Progenitor cell of endocrine pancreas (in vitro differentiated cells): ENCODE data around the gene KCNMA1. TPM values are rescaled to one million over a fixed set of nuclear protein-coding genes. Genes with fewer than 3 reads are reported as not detected.

Experiments
- DNase-seq: peaks from one replicate; pipeline ENCODE4 v3.0.0; 2021; ENCODE audit warnings: low spot score; ENCODE audit not compliant: unreplicated experiment
- H3K27ac Mint-ChIP-seq: 2 replicates; pipeline ENCODE4 v1.8.0; 2021; ENCODE audit warnings: mild to moderate bottlenecking, moderate library complexity, mixed read lengths
- H3K27me3 Mint-ChIP-seq: 2 replicates; pipeline ENCODE4 v1.8.0; 2021; ENCODE audit warnings: mixed read lengths
- H3K36me3 Mint-ChIP-seq: 2 replicates; pipeline ENCODE4 v1.8.0; 2022; ENCODE audit warnings: mixed read lengths; ENCODE audit not compliant: insufficient read depth
- H3K4me1 Mint-ChIP-seq: 2 replicates; pipeline ENCODE4 v1.8.0; 2021; ENCODE audit warnings: low read depth, mixed read lengths
- H3K4me3 Mint-ChIP-seq: 2 replicates; pipeline ENCODE4 v1.8.0; 2021; ENCODE audit warnings: low read depth, mild to moderate bottlenecking, moderate library complexity, mixed read lengths
- H3K9me3 Mint-ChIP-seq: 2 replicates; pipeline ENCODE4 v1.8.0; 2021; ENCODE audit warnings: low read depth, mixed read lengths
- CTCF ChIP-seq: fragments of 200-600 bp; sonication (generic); IDR thresholded peaks from one replicate; pipeline ENCODE4 v1.5.0; 2021; ENCODE audit warnings: antibody characterized with exemption, mild to moderate bottlenecking; ENCODE audit not compliant: unreplicated experiment
- total RNA-seq: library from RNA; stranded (reverse); gene quantifications from 2 replicates; pipeline ENCODE4 v1.2.1, GENCODE V29; 2021

Gene KCNMA1
- total RNA-seq, 1 donor from 2014 or later = 5.8 TPM

DNA sequence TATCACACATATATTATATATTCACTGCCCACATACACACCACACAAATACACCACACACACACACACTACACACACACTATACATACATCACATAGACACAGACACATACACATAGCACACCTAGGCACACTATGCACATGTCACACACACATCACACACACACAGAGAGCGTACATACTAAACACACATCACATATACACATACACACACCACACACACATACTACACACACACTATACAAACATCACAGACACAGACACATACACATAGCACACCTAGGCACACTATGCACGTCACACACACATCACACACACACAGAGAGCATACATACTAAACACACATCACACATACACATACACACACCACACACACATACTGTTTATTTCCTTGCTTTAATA is 165.5 kb downstream of the KCNMA1 start:
- no peak for DNase-seq
- Mint-ChIP-seq H3K9me3 (no peaks in the 10 kb centered on the region), H3K4me3 (no peak overlapping the region), H3K4me1 (no peaks in the 10 kb centered on the region), H3K36me3 (no peaks in the 10 kb centered on the region), H3K27me3 (peaks cover 14% of the 10 kb centered on the region), H3K27ac (no peak overlapping the region)
- no peak for TF ChIP-seq CTCF

DNA sequence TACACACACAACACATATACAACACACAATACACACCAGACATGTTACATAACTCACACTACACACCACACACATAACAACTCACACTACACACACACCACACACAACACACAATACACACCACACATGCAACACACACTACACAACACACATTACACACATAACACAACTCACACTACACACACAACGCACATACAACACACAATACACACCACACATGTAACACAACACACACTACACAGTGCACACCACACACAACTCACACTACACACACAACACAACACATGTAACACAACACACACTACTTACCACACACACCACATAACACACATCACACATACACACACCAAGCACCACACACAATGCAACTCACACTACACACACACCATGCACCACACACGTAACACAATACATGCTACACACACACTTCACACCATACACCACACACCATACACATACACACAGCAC is 166.5 kb downstream of the KCNMA1 start:
- TF ChIP-seq CTCF = no peak
- Mint-ChIP-seq H3K4me1 (no peaks in the 10 kb centered on the region), H3K4me3 (no peak overlapping the region), H3K27ac (no peak overlapping the region), H3K36me3 (no peaks in the 10 kb centered on the region), H3K27me3 (peaks cover 14% of the 10 kb centered on the region), H3K9me3 (no peaks in the 10 kb centered on the region)
- no peak for DNase-seq

GRCh38 chr10:77467422-77467963 is 170.1 kb downstream of the KCNMA1 start:
- no peaks in the 10 kb centered on the region for H3K36me3 Mint-ChIP-seq
- no peak for TF ChIP-seq CTCF
- H3K27ac Mint-ChIP-seq = no peak overlapping the region
- H3K4me1 Mint-ChIP-seq = peaks cover 4% of the 10 kb centered on the region
- no peak overlapping the region for H3K4me3 Mint-ChIP-seq
- no peaks in the 10 kb centered on the region for H3K9me3 Mint-ChIP-seq
- peaks cover 19% of the 10 kb centered on the region for H3K27me3 Mint-ChIP-seq
- no peak for DNase-seq

DNA sequence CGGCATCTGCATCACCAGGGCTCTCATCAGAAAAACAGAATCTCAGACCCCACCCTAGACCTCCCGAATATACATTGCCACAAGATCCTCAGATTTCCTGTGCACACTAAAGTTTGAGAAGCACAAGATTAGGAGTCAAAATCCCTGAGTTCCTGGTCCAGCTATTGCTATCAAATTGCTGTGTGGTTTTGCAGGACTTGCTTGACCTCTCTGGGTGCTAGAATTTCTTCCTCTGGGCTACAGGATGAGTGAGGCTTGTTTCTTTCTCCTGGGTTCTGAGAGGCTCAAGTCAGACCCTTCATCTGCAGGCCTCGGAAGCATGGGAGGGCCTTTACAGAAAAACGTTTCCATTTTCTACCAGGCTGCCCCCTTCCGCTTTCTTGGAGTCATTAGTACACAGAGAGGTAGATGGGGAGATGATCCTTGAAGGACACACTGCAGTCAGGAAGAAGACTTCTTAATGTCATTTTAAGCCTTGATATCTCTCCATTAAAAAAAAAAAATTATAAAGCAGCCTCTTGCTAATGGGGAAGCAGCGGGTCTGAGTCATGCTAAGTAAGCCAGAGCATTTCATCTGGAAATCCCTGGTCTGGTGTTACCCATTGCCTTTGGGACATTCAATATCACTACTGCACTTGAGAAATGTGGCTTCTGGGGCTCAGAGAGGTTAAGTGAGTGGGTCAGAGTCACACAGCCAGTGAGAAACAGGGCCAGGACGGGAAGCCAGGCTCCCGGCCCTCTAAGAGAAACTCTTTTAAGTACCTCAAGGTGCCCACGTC is 173.5 kb downstream of the KCNMA1 start:
- H3K27me3 Mint-ChIP-seq = peaks cover 30% of the 10 kb centered on the region
- no peaks in the 10 kb centered on the region for H3K9me3 Mint-ChIP-seq
- no peak for TF ChIP-seq CTCF
- no peak for DNase-seq
- peaks cover 4% of the 10 kb centered on the region for H3K4me1 Mint-ChIP-seq
- H3K36me3 Mint-ChIP-seq = no peaks in the 10 kb centered on the region
- H3K27ac Mint-ChIP-seq = no peak overlapping the region
- H3K4me3 Mint-ChIP-seq = no peak overlapping the region

DNA sequence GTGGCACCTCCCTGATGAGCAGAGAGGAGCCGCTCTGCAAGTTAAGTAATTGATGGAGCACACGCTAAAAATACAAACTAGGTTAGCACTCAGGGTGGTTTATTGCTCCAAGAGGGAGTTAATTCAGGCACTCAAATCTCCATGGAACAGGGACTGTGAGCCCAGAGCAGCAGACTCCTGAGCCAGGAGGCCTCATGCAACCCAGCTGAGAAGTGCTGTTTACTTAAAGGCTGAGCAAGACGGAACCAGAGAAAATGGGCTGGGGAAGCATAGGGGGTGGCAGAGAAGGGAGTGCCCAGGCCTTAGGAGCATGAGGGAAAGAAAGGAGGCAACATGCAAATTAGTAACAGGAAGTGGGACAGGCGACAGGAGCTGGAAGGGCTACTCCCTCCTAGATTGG is 174.1 kb downstream of the KCNMA1 start:
- Mint-ChIP-seq H3K9me3 (no peaks in the 10 kb centered on the region), H3K36me3 (no peaks in the 10 kb centered on the region), H3K27me3 (peaks cover 31% of the 10 kb centered on the region), H3K27ac (no peak overlapping the region), H3K4me3 (no peak overlapping the region), H3K4me1 (peaks cover 4% of the 10 kb centered on the region)
- TF ChIP-seq CTCF = no peak
- no peak for DNase-seq
